GM18909 (cell line): Measurements from ENCODE around the gene TSPYL6.
A peak's percentile ranks its signal among the peaks of the same experiment; 100 is the strongest.

Source experiments
- ATAC-seq: cut with Tn5 transposase; IDR thresholded peaks from one replicate; pipeline ENCODE4 v1.9.1; 2021; ENCODE audit warnings: mild to moderate bottlenecking; ENCODE audit not compliant: unreplicated experiment, poor library complexity

The TSPYL6 gene

GRCh38 chr2:54259413-54260240 is 3.6 kb upstream of the TSPYL6 start:
- ATAC-seq = peak; percentile 59

GRCh38 chr2:54258166-54258565 is 2.1 kb upstream of the TSPYL6 start:
- no peak for ATAC-seq

- ATAC-seq = no peak
These were observed 569 bp downstream of the TSPYL6 start for GRCh38 chr2:54255230-54256090.

- no peak for ATAC-seq
These were observed 1.8 kb downstream of the TSPYL6 start for GRCh38 chr2:54254180-54254579.

- no peak for ATAC-seq
These were observed 6.4 kb downstream of the TSPYL6 start for GRCh38 chr2:54249629-54250028.

- ATAC-seq = no peak
These were observed 8.9 kb downstream of the TSPYL6 start for GRCh38 chr2:54247115-54247514.

GRCh38 chr2:54240515-54241469 is 15.2 kb downstream of the TSPYL6 start:
- ATAC-seq = no peak

- ATAC-seq = no peak
These were observed 16.6 kb downstream of the TSPYL6 start for GRCh38 chr2:54239427-54239826.

GRCh38 chr2:54237428-54237827 is 18.6 kb downstream of the TSPYL6 start:
- ATAC-seq = no peak

- no peak for ATAC-seq
These were observed 22.0 kb downstream of the TSPYL6 start for GRCh38 chr2:54233832-54234649.

- no peak for ATAC-seq
These were observed 27.1 kb downstream of the TSPYL6 start for GRCh38 chr2:54228945-54229344.

- no peak for ATAC-seq
These were observed 28.2 kb downstream of the TSPYL6 start for GRCh38 chr2:54227798-54228197.

GRCh38 chr2:54226260-54226659 is 29.8 kb downstream of the TSPYL6 start:
- no peak for ATAC-seq

- ATAC-seq = no peak
These were observed 31.0 kb downstream of the TSPYL6 start for GRCh38 chr2:54224997-54225396.

- no peak for ATAC-seq
These were observed 42.9 kb downstream of the TSPYL6 start for GRCh38 chr2:54213082-54213481.

GRCh38 chr2:54212456-54212855 is 43.6 kb downstream of the TSPYL6 start:
- ATAC-seq = no peak

- no peak for ATAC-seq
These were observed 46.6 kb downstream of the TSPYL6 start for GRCh38 chr2:54209379-54209778.

GRCh38 chr2:54208364-54209240 is 47.4 kb downstream of the TSPYL6 start:
- no peak for ATAC-seq
